ENCODE measurements around the gene CBX3.
"Not testable (repeated sequence)": the region's sequence is repeated elsewhere in the genome, so short reads cannot be mapped to it uniquely, and the experiment has no call there.

DNA sequence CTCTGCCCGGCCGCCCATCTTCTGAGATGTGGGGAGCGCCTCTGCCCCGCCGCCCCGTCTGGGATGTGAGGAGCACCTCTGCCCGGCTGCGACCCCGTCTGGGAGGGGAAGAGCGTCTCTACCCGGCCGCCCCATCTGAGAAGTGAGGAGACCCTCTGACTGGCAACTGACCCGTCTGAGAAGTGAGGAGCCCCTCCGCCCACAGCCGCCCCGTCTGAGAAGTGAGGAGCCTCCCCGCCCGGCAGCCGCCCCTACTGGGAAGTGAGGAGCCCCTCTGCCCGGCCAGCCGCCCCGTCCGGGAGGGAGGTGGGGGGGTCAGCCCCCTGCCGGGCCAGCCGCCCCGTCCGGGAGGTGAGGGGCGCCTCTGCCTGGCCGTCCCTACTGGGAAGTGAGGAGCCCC, 60.3 kb downstream of the CBX3 start:
- TF ChIP-seq, protein P1, sequence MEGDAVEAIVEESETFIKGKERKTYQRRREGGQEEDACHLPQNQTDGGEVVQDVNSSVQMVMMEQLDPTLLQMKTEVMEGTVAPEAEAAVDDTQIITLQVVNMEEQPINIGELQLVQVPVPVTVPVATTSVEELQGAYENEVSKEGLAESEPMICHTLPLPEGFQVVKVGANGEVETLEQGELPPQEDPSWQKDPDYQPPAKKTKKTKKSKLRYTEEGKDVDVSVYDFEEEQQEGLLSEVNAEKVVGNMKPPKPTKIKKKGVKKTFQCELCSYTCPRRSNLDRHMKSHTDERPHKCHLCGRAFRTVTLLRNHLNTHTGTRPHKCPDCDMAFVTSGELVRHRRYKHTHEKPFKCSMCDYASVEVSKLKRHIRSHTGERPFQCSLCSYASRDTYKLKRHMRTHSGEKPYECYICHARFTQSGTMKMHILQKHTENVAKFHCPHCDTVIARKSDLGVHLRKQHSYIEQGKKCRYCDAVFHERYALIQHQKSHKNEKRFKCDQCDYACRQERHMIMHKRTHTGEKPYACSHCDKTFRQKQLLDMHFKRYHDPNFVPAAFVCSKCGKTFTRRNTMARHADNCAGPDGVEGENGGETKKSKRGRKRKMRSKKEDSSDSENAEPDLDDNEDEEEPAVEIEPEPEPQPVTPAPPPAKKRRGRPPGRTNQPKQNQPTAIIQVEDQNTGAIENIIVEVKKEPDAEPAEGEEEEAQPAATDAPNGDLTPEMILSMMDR (IDR thresholded peaks at IDR 0.05), result not testable (repeated sequence)
- TF ChIP-seq POLR2A (IDR thresholded peaks at IDR 0.05), result not testable (repeated sequence)
